Ovary (tissue), 3 donors: ENCODE results near the gene SP3.

Source experiments
- CTCF ChIP-seq, 3 donors: fragments of 450-650 bp in 2 of 3; fragments of 200-600 bp in 1 of 3; IDR thresholded peaks; one replicate each; pipeline versions ENCODE4 v1.5.1 to v1.8.0; 2016 to 2022; ENCODE audit warnings: antibody characterized with exemption in 3 of 3, mild to moderate bottlenecking in 1 of 3
- EP300 ChIP-seq: sonication (generic); formaldehyde crosslinking; IDR thresholded peaks from one replicate; pipeline ENCODE4 v1.6.1; 2017; ENCODE audit warnings: antibody characterized with exemption
- POLR2A ChIP-seq: fragments of 450-650 bp; IDR thresholded peaks from one replicate; pipeline ENCODE4 v1.6.1; 2017; ENCODE audit warnings: antibody characterized with exemption, mild to moderate bottlenecking, moderate library complexity
- donor health status: DM: no; HTN: no; CAD: no.

- TF ChIP-seq POLR2A (peak; percentile 2), CTCF (IDR thresholded peaks at IDR 0.05) (no peak), EP300 (no peak)
Observed at GRCh38 chr2:174012347-174013314, 47.5 kb upstream of the SP3 start.
